ENCODE results near the gene ACAN. TPM values are rescaled to one million over a fixed set of nuclear protein-coding genes. Genes with fewer than 3 reads are reported as not detected.
A peak's percentile ranks its signal among the peaks of the same experiment; 100 is the strongest.

The ACAN gene
- total RNA-seq, 2 experiments from 2014 or later, result not detected

- no peak overlapping the region for H3K27ac Mint-ChIP-seq
- no peaks in the 10 kb centered on the region for H3K36me3 Mint-ChIP-seq (ENCODE audit: low read depth)
- POLR2A ChIA-PET, result interaction anchor here (0.8 kb wide), 1 partner anchor 48 kb away, joined by 3 read pairs; no protein-coding TSS in a partner anchor
- no peak for TF ChIP-seq CTCF (IDR thresholded peaks at IDR 0.05)
- ATAC-seq (no peak), DNase-seq (no peak)
- H3K27me3 Mint-ChIP-seq, result peaks cover 2% of the 10 kb centered on the region
- H3K9me3 Mint-ChIP-seq, result no peaks in the 10 kb centered on the region
- H3K4me1 Mint-ChIP-seq (ENCODE audit: low read depth), result peaks cover 9% of the 10 kb centered on the region
- CTCF ChIA-PET, result no interaction called here
- intact Hi-C loops (cut with micrococcal nuclease), result no loop called here
- H3K4me3 Mint-ChIP-seq, result no peak overlapping the region
Measured at GRCh38 chr15:88843334-88843733, 40.1 kb downstream of the ACAN start.

DNA sequence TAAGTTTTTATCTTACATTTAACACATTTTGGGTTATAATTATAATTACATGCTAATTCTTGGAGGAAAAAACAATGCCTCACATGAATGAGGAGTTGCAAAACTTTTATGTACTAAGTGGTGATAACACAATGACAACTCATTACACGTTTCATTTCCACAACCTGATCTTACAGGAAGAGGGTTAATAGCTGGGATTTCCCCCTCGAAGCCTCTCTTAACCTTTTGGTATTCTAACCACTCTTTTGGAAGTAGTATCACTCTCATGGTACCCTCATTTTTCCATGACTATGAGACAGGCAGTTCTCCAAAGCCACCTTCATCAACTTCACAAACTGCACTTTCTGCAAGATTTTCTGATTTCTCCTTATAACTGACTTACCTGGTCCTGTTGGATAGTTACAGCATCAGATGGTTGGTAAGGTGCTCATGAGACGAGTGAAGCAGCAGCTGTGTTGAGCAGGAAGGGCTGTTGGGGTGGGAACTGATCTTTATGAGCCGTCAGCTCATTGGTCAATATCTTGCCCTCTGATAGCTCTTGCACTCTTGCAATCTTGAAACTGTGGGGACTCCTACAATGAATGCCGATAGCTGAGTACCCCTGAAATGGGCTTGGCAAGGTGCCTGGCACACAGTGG lies 41.6 kb downstream of the ACAN start:
- no peak for TF ChIP-seq CTCF (IDR thresholded peaks at IDR 0.05)
- no peaks in the 10 kb centered on the region for H3K36me3 Mint-ChIP-seq (ENCODE audit: low read depth)
- no peak overlapping the region for H3K4me3 Mint-ChIP-seq
- no peaks in the 10 kb centered on the region for H3K9me3 Mint-ChIP-seq
- POLR2A ChIA-PET, result interaction anchor here (0.9 kb wide), 1 partner anchor 192 kb away, joined by 3 read pairs; no protein-coding TSS in a partner anchor
- intact Hi-C loops (cut with micrococcal nuclease), result no loop called here
- CTCF ChIA-PET, result interaction anchor here (0.9 kb wide), 1 partner anchor 221 kb away, joined by 3 read pairs; no protein-coding TSS in a partner anchor
- DNase-seq, result peak; percentile 34
- peak overlapping the region; percentile 49 for H3K27ac Mint-ChIP-seq
- no peaks in the 10 kb centered on the region for H3K27me3 Mint-ChIP-seq
- peaks cover 9% of the 10 kb centered on the region for H3K4me1 Mint-ChIP-seq (ENCODE audit: low read depth)
- peak; percentile 84 for ATAC-seq

DNA sequence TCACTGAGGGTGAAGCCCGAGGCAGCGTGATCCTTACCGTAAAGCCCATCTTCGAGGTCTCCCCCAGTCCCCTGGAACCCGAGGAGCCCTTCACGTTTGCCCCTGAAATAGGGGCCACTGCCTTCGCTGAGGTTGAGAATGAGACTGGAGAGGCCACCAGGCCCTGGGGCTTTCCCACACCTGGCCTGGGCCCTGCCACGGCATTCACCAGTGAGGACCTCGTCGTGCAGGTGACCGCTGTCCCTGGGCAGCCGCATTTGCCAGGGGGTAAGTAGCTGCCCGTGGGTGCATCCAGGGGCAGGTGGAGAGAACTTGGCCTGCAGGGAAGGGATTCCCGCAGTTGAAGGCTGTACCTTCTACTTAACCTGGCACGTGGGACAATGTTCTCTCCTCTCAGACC lies 42.4 kb downstream of the ACAN start:
- H3K27ac Mint-ChIP-seq, result no peak overlapping the region
- no peaks in the 10 kb centered on the region for H3K27me3 Mint-ChIP-seq
- intact Hi-C loops (cut with micrococcal nuclease), result no loop called here
- peaks cover 9% of the 10 kb centered on the region for H3K4me1 Mint-ChIP-seq (ENCODE audit: low read depth)
- ChIA-PET POLR2A (interaction anchor here (0.5 to 0.9 kb wide), 2 partner anchors 92 to 193 kb away, joined by 3 to 4 read pairs; no protein-coding TSS in a partner anchor), CTCF (no interaction called here)
- no peak for TF ChIP-seq CTCF (IDR thresholded peaks at IDR 0.05)
- H3K4me3 Mint-ChIP-seq, result no peak overlapping the region
- no peaks in the 10 kb centered on the region for H3K36me3 Mint-ChIP-seq (ENCODE audit: low read depth)
- ATAC-seq (no peak), DNase-seq (no peak)
- no peaks in the 10 kb centered on the region for H3K9me3 Mint-ChIP-seq

DNA sequence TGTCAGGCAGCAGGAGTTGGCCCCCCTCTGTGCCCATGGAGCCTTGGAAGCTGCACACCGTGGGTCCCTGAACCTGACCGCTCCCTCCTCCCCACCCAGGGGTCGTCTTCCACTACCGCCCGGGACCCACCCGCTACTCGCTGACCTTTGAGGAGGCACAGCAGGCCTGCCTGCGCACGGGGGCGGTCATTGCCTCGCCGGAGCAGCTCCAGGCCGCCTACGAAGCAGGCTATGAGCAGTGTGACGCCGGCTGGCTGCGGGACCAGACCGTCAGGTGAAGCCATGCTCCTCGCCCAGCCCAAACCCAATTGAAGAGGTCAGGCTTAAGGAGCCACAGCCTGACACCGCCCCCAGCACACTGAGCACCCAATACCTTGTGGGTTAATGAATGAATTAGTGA lies 43.9 kb downstream of the ACAN start:
- Mint-ChIP-seq H3K4me1 (ENCODE audit: low read depth) (peaks cover 9% of the 10 kb centered on the region), H3K36me3 (ENCODE audit: low read depth) (no peaks in the 10 kb centered on the region), H3K4me3 (no peak overlapping the region), H3K27me3 (peaks cover 6% of the 10 kb centered on the region), H3K27ac (no peak overlapping the region), H3K9me3 (no peaks in the 10 kb centered on the region)
- intact Hi-C loops (cut with micrococcal nuclease), result no loop called here
- no peak for TF ChIP-seq CTCF (IDR thresholded peaks at IDR 0.05)
- ChIA-PET CTCF (no interaction called here), POLR2A (no interaction called here)
- DNase-seq (no peak), ATAC-seq (no peak)

DNA sequence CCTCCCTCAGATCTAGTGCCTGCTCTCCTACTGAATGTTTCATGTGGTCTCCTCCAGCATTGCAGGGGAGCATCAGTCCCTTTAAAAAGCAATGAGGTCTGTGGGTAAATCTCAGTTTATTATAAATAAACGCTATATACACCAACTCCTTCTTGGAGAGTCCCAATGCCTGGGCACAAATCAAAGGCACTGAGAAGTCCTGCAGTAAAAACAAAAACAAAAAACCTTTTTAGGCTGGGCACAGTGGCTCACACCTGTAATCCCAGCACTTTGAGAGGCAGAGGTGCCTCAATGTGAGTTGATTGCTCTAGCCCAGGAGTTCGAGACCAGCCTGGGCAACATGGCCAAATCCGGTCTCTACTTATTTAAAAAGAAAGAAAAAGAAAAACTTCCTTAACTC lies 45.0 kb downstream of the ACAN start:
- no peak for ATAC-seq
- Mint-ChIP-seq H3K4me1 (ENCODE audit: low read depth) (peaks cover 9% of the 10 kb centered on the region), H3K27ac (no peak overlapping the region), H3K27me3 (peaks cover 6% of the 10 kb centered on the region), H3K9me3 (no peaks in the 10 kb centered on the region), H3K36me3 (ENCODE audit: low read depth) (no peaks in the 10 kb centered on the region), H3K4me3 (no peak overlapping the region)
- POLR2A ChIA-PET, result no interaction called here
- CTCF ChIA-PET, result no interaction called here
- TF ChIP-seq CTCF (IDR thresholded peaks at IDR 0.05), result no peak
- intact Hi-C loops (cut with micrococcal nuclease), result no loop called here
- no peak for DNase-seq

Measured in activated CD8-positive, alpha-beta T cell treated with anti-CD3 and anti-CD28 coated beads for 36 hours (primary cell).